NCI-H460 (cell line): Measurements from ENCODE around the gene LRRC4B. TPM values are rescaled to one million over a fixed set of nuclear protein-coding genes. Genes with fewer than 3 reads are reported as not detected.
A peak's percentile ranks its signal among the peaks of the same experiment; 100 is the strongest.

Source experiments
- DNase-seq: peaks from one replicate; pipeline ENCODE4 v3.0.0-alpha.2; 2016; ENCODE audit warnings: low read depth; ENCODE audit errors: extremely low read depth
- total RNA-seq: library from RNA; depleted of rRNA; stranded (reverse); fragments of >200 nt; shearing (Covaris generic); gene quantifications from 2 replicates; pipeline ENCODE4 v1.2.3, GENCODE V29; 2014

LRRC4B gene
- total RNA-seq, 1 experiment from 2014 or later: 0.25 TPM

DNA sequence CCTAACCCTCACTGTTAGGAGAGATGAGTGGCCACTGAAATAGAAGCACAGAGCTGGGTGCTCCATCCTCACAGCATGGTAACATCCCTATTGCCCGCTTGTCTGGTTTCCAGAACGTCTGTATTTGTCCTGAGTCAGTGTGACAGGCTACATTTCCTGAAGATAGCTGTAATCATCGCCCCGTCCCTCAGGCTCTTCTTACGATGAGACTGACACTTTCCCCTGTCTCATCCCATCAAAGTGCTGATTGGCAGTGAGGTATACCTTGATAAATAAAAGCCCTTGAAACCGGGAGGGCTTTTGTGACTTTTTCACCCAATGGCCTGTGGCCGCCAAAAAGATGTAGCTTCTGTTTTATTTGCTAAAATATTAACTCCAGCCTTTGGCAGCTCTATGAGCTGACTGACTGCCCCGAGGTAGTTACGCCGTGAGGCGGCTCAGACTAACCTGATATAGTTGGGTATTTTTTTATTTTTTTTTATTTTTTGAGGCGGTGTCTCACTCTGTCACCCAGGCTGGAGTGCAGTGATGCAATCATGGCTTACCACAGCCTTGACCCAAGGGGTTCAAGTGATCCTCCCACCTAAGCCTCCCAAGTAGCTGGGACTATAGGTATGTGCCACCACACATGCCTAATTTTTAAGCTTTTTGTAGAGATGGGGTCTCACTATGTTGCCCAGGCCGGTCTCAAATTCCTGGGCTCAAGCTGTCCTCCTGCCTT lies 5.7 kb upstream of the LRRC4B start:
- DNase-seq: no peak

- no peak for DNase-seq
Observed at GRCh38 chr19:50570997-50571396, 2.8 kb upstream of the LRRC4B start.

DNA sequence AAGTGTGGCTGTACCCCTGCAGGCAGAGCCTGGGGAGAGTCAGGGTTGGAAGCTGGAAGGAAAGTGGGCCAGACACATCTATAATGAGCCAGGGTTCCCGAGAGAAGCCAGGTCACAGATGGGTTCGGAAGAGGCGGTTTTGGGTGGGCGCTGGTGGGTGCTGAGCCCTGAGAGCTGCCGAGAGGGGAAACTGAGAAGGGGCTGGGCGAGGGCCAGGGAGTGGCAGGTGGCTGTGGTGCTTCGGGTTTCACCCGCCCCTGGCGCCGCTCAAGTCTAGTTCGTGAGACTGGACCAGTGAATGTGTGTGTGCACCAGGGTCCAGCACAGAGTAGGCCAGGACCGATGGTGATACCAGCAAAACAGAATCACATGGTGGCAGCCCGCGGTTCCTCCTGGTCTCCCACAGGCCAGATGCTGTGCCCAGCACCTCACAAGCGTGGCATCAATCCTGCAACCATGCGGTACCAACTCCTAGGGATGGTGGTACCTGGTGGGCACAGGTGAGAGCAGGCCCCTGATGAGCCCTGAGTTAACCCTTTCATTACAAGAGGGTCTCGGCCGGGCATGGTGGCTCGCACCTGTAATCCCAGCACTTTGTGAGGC lies 1.8 kb upstream of the LRRC4B start:
- DNase-seq: no peak

DNA sequence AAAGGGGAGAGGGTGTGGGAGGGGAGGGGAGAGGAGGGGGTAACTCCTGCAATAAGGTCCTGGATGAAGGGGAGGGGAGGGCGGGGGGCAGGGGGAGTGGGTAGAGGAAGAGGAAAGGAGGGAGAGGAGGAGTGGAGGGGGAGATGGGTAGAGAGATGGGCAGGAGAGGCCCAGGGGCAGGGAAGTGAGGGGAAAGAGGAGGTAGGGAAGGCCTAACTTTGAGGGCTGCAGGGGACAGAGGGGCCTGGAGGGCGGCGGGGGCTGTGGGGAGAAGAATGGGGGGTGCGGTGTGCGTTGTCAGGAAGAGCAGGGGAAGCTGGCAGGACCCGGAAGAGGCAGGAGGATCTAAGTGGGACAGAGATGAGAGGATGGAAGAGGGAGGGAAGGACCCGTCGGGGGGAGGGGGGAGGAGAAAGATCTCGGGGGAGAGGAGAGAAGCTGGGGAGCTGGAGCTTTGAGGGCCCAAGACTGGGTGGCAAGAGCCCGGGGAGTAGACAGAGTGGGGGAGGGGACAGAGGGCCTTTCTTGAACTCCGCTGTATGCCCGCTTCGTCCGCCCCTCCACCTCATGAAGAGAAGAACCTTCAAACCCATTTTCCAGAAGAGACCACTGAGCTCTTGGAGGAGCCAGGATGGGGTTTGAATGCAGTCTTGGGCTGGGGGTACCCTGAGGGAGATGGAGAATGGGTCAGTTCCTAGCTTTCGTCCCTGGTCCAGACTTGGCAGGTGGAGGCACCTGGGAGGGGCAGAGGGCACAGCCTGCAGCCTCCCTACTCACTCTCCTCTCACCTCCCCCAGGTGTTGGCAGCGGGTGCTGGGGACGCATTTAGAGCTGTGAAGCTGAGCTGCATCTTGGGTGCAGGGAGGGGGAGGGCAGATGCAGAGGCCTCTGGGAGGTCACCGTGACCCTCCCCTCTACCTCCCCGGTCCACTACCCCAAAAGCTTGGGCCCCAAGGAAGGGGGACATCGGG lies 778 bp upstream of the LRRC4B start:
- no peak for DNase-seq

DNA sequence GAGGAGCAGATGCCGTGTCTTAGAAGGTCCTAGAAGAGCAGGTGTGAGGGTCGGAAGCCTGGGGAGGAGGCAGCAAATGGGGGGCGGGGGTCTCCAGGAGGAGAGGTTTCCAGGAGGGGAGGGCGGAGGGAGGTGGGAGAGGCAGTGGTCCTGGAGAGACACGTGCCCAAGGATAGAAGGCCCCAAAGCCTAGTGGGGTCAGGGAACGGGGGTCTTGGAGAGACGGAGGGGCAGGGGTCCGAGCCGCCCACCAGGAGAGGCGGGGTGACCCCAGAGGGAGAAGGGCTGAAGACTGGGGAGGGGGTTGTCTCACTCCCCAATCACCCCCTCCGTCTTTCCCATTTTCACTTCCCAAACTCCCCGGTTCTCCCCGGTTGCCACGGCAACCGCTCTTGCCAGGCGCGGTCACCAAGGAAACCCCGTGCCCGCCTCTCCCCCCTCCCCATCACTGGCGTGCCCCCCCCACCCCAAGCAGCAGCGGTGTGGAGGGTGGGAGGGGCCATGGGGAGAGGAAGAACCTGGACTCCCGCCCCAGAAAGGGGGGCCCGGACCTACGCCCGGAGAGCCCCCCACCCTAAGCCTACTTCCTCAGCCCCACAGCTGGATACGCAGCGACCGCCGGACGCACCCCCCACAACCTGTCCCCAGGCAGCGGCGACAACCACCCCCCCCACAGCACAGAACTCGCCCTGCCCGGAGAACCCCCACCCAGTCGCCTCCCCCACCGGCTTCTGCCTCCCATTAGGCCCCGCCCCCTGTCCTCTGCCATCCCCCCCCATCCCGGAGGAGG lies 988 bp downstream of the LRRC4B start:
- DNase-seq: no peak

DNA sequence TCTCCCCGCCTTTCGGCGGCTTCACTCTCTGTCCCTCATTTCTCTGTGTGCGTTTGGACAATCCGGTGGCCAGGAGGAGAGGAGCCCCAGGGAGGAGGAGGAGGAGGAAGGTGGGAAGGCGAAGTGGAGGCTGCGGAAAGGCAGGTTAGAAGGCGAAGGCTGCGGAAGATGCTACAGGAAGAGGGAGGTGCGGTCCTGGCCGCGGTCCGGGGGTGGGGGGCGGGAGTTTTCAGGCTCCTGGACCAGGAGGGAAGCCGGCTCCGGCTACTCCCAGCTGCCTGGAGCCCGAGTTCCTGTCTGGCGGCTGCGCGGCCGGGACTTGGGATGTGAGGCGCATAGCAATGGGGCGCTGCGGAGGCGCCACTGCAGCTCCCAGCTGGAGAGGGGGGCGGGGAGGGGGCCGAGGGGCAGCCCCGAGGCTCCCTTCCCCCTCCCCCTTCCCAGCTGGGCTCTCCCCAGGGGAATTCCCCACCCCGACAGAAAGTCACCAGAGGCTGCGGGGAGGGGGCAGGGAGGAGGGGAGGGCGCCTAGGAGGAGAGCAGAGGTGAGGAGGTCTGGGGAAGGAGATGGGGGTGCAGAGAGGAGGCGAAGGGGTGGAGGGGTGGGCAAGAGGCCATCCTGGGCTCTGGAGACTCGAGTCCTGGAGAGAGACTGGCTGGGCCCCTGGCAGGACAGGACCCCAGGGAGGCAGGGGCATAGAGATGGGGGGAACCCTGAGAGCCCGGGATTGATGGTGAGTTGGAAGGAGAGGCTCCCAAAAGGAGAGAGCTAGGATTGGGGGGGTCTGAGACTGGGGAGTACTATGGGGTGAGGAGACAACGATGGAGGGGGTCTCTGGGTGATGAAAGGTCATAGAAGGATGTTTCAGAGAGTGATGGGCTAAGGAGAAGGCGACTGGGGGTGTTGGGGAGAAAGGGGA lies 2.0 kb downstream of the LRRC4B start:
- DNase-seq: no peak

DNA sequence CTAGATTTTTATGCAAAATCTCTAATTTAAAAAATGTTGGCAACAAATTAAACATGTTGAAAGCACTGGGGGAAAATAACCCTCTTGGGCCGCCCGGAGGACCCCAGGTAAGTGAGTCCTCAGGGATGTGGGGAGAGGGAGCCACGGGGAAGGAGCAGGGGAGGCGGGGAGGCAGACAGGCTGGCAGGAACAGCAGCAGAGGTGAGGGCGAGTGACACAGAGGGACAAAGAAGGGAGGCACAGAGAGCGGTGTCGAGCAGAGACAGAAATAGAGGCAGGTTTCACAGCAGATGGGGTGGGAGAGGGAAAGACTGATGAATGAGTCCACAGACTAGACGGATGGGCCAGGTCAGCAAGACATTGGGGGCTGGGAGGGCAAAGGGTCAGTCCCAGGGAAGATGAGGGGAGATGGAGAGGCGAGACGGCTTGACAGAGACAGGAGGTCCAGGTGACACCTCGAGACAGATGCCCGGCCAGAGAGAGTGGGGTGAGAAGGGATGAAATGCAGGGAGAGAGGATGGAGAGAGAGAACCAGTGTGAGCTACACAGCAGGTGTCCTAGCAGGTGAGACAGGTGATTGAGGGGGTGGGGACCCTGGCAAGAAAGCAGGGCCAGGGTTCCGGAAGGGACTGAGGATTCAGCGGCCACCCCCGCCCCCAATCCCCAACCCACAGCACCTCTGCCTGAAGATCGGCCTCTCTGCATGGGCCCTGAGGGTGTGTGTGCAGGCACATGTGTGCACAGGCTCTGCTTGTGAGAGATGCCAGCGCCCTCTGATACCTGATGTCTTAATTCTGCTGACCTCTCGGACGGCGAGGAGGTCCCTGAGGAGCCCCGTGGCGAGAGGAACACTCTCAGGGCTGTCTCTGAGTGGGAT lies 3.8 kb downstream of the LRRC4B start:
- DNase-seq: no peak

- no peak for DNase-seq
Observed at GRCh38 chr19:50563597-50563996, 4.6 kb downstream of the LRRC4B start.

GRCh38 chr19:50562996-50563395 lies 5.2 kb downstream of the LRRC4B start:
- DNase-seq: no peak

DNA sequence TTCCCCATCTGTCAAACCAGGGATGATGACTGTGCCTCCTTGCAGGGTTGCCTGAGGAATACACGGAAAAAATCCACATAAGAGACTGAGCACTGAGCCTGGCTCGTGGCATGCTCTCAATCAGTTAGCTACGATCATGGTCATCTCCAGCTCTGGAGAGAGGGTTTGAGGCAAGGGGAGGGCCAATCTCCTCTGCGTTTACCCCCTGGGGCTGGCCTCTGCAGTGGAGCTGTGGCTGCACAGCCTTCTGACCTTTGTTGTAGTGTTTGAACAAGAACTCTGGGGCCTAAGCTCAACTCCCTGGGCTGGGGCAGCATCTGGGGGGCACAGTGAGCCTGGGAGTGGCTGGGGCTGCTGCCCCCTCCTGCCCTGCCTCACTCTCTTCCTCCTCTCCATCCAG lies 5.9 kb downstream of the LRRC4B start:
- DNase-seq: no peak

DNA sequence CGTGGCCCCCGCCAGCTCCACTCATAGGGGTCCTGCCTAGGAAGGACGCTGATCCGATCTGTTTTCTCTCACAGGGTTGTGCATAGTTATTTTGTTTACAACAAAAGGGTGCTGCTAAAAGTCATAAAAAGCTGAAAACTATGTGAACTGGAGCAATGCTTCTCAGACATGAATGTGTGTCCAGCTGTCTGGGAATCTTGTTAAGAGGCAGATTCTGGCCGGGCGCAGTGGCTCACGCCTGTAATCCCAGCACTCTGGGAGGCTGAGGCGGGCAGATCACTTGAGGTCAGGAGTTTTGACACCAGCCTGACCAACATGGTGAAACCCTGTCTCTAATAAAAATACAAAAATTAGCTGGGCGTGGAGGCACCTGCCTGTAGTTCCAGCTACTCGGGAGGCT lies 8.6 kb downstream of the LRRC4B start:
- no peak for DNase-seq

- no peak for DNase-seq
Observed at GRCh38 chr19:50558449-50558848, 9.8 kb downstream of the LRRC4B start.

GRCh38 chr19:50558039-50558438 lies 10.2 kb downstream of the LRRC4B start:
- DNase-seq: no peak

GRCh38 chr19:50557009-50557613 lies 11.1 kb downstream of the LRRC4B start:
- DNase-seq: no peak

GRCh38 chr19:50556282-50557008 lies 11.8 kb downstream of the LRRC4B start:
- DNase-seq: peak; percentile 54

DNA sequence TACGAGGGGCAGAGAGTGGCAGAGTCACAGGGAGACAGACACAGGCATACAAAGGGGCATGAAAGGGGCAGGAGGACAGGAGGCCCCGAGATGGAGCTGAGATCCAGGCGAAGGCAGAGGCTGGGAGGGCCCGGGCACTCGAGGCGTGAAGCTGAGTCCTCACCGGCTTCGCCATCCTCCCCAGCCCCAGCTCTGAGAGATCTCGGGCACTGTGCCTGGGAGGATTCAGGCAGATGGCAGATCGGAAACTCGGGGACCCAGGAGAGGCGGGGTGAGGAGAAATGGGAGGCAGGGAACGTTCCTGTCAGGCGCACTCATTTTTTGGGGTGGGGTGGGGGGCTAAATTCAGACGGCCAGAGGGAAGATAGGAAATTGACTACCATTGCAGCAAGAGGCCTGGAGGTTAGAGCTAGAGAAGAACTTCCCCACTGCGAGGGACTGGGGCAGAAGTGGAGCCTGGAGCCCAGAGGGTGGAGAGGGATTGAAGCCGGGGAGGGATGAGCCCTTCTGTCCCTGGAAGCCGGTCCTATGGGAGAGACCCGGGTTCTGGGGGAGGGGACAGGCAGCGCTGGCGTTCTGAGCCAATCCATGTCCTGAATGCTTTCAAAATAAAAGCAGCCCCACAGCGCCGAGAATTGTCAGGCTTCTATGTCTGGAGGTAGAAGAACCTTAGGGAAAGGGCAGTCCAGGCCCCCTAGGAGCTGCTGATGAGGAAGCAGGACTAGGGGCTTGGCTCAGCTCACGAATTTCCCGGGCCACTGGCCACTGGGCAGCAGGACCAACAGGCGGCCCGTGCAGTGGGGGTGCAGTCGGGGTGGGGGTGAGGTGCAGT lies 12.6 kb downstream of the LRRC4B start:
- no peak for DNase-seq

DNA sequence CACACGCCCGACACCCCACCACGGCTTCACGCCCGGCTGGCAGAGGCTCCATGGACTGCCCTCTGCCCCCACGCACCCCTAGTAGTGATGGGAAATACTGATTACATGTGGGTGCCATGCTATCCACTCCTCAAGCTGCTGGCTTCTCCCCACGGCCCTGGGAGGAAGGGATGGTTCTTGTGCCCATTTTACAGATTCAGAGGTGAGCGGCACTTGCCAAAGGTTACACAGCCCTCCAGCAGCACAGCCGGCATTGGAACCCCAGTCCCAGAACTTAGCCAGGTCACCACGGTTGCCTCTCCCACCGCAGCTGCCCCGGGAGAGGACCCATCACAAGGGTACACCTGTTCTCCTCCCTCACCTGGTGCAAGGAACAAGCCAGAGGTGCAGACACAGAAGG lies 13.2 kb downstream of the LRRC4B start:
- DNase-seq: no peak
